ENCODE results near the gene TOGARAM1.

The TOGARAM1 gene

DNA sequence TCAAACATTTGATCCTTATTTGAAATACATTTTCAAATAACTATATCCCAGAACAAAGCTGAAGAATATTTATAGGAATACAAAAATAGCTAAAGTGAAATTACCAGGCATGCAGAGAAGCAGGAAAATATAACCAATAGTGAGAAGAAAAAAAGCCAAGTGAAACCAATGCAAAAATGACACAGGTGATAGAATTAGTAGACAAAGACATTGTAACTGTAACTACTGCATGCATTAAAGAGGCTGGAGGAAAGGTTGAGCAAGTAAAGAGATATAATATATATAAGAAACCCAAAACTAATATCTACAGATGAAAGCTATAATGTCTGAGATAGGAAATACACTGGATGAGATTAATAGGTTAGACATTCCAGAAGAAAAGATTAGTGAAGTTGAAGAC, 72.7 kb downstream of the TOGARAM1 start:
- Histone ChIP-seq H3K36me3 (ENCODE audit: control insufficient read depth in 2 of 2, insufficient read depth in 2 of 2, low read length in 2 of 2) (peaks cover 21 to 31% of the 10 kb centered on the region in 2 donors), H3K27me3 (ENCODE audit: control insufficient read depth in 2 of 2, insufficient read depth in 2 of 2, low read length in 2 of 2) (no peaks in the 10 kb centered on the region), H3K9me3 (ENCODE audit: control insufficient read depth in 2 of 2, low read length in 2 of 2) (no peaks in the 10 kb centered on the region), H3K4me3 (ENCODE audit: low read length in 2 of 2) (no peak overlapping the region), H3K4me1 (ENCODE audit: control insufficient read depth in 2 of 2, insufficient read depth in 2 of 2, low read length in 2 of 2) (no peaks in the 10 kb centered on the region), H3K9ac (ENCODE audit: low read depth in 1 of 2, low read length in 2 of 2) (no peak overlapping the region), H3K27ac (ENCODE audit: low read depth in 2 of 2, low read length in 2 of 2) (no peak overlapping the region)

DNA sequence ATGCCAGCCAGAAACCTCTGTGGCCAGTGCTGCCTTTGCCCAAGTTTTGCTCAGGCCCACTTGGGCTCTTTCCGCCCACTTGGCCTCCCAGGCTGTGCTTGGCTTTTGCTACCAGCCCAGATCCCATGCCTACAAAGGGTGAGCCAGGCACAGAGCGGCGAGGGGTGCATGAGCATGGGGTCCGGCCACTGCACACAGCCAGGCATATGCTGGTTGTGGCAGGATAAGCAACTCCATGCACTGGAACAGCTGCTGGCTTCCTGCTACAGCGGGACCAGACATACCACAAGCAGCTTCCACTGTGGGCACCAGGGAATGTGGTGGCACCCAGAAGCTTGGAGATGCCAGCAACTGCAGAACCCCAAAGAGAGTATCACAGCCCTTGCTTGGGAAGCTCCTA, 76.3 kb downstream of the TOGARAM1 start:
- peaks cover 18 to 22% of the 10 kb centered on the region in 2 donors for H3K36me3 ChIP-seq (ENCODE audit: control insufficient read depth in 2 of 2, insufficient read depth in 2 of 2, low read length in 2 of 2)
- H3K27me3 ChIP-seq (ENCODE audit: control insufficient read depth in 2 of 2, insufficient read depth in 2 of 2, low read length in 2 of 2) = no peaks in the 10 kb centered on the region
- H3K9me3 ChIP-seq (ENCODE audit: control insufficient read depth in 2 of 2, low read length in 2 of 2) = no peaks in the 10 kb centered on the region
- no peak overlapping the region for H3K9ac ChIP-seq (ENCODE audit: low read depth in 1 of 2, low read length in 2 of 2)
- no peak overlapping the region for H3K27ac ChIP-seq (ENCODE audit: low read depth in 2 of 2, low read length in 2 of 2)
- no peak overlapping the region for H3K4me3 ChIP-seq (ENCODE audit: low read length in 2 of 2)
- H3K4me1 ChIP-seq (ENCODE audit: control insufficient read depth in 2 of 2, insufficient read depth in 2 of 2, low read length in 2 of 2) = no peaks in the 10 kb centered on the region

DNA sequence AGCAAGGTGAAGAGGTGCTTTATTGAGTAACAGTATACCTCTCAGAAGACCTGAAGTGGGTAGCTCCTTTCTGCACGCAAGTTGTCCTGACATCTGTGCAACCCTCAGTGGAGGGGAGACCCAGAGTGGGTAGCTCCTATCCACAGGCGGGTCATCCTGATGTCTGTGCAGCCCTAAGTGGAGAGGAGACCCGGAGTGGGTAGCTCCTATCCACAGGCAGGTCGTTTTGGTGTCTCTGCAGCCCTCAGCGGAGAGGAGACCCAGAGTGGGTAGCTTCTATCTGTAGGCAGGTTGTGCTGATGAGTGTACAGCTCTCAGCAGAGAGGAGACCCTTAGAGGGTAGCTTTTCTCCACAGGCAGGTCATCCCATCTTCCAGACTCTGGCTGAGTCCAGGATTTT, 76.9 kb downstream of the TOGARAM1 start:
- no peaks in the 10 kb centered on the region for H3K4me1 ChIP-seq (ENCODE audit: control insufficient read depth in 2 of 2, insufficient read depth in 2 of 2, low read length in 2 of 2)
- peaks cover 17 to 18% of the 10 kb centered on the region in 2 donors for H3K36me3 ChIP-seq (ENCODE audit: control insufficient read depth in 2 of 2, insufficient read depth in 2 of 2, low read length in 2 of 2)
- H3K27ac ChIP-seq (ENCODE audit: low read depth in 2 of 2, low read length in 2 of 2) = no peak overlapping the region
- H3K4me3 ChIP-seq (ENCODE audit: low read length in 2 of 2) = no peak overlapping the region
- no peaks in the 10 kb centered on the region for H3K9me3 ChIP-seq (ENCODE audit: control insufficient read depth in 2 of 2, low read length in 2 of 2)
- H3K9ac ChIP-seq (ENCODE audit: low read depth in 1 of 2, low read length in 2 of 2) = no peak overlapping the region
- no peaks in the 10 kb centered on the region for H3K27me3 ChIP-seq (ENCODE audit: control insufficient read depth in 2 of 2, insufficient read depth in 2 of 2, low read length in 2 of 2)

DNA sequence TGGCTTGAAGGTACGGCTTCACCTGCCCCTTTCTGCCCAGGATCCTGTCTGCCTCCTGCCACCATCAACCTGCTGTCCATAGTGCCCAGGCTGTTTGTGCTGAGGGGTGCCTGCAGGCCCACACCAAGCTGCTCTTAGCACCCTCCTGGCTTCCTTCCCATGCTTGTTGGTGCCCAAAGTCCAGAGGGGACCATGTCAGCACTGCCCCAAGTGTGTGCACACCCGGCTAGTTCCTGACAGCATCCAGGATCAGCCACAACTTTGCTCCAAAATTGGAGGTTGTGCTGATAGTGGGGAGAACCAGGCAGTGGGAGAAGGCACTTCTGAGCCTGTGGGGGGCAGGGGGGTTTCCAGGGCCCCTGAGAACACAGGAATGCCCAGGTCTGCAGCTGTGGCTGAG, 77.4 kb downstream of the TOGARAM1 start:
- Histone ChIP-seq H3K9me3 (ENCODE audit: control insufficient read depth in 2 of 2, low read length in 2 of 2) (no peaks in the 10 kb centered on the region), H3K27ac (ENCODE audit: low read depth in 2 of 2, low read length in 2 of 2) (no peak overlapping the region), H3K36me3 (ENCODE audit: control insufficient read depth in 2 of 2, insufficient read depth in 2 of 2, low read length in 2 of 2) (peaks cover 15 to 18% of the 10 kb centered on the region in 2 donors), H3K4me3 (ENCODE audit: low read length in 2 of 2) (no peak overlapping the region), H3K27me3 (ENCODE audit: control insufficient read depth in 2 of 2, insufficient read depth in 2 of 2, low read length in 2 of 2) (no peaks in the 10 kb centered on the region), H3K4me1 (ENCODE audit: control insufficient read depth in 2 of 2, insufficient read depth in 2 of 2, low read length in 2 of 2) (no peaks in the 10 kb centered on the region), H3K9ac (ENCODE audit: low read depth in 1 of 2, low read length in 2 of 2) (no peak overlapping the region)

DNA sequence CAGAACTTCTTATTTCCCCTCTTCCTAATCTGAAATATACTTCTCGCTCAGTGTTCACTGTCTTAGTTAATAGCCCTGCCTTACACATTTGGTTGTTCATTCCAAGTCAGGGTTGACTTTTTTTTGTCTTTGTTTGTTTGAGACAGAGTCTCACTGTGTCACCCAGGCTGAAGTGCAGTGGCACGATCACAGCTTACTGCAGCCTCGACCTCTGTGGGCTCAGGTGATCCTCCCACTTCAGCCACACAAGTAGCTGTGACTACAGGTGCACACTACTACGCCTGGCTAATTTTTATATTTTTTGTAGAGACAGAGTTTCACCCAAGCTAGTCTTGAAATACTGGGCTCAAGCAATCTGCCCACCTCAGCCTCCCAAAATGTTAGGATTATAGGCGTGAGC, 79.7 kb downstream of the TOGARAM1 start:
- Histone ChIP-seq H3K4me3 (ENCODE audit: low read length in 2 of 2) (no peak overlapping the region), H3K9ac (ENCODE audit: low read depth in 1 of 2, low read length in 2 of 2) (no peak overlapping the region), H3K27ac (ENCODE audit: low read depth in 2 of 2, low read length in 2 of 2) (no peak overlapping the region), H3K36me3 (ENCODE audit: control insufficient read depth in 2 of 2, insufficient read depth in 2 of 2, low read length in 2 of 2) (peaks cover 18 to 22% of the 10 kb centered on the region in 2 donors), H3K27me3 (ENCODE audit: control insufficient read depth in 2 of 2, insufficient read depth in 2 of 2, low read length in 2 of 2) (no peaks in the 10 kb centered on the region), H3K9me3 (ENCODE audit: control insufficient read depth in 2 of 2, low read length in 2 of 2) (no peaks in the 10 kb centered on the region), H3K4me1 (ENCODE audit: control insufficient read depth in 2 of 2, insufficient read depth in 2 of 2, low read length in 2 of 2) (no peaks in the 10 kb centered on the region)

DNA sequence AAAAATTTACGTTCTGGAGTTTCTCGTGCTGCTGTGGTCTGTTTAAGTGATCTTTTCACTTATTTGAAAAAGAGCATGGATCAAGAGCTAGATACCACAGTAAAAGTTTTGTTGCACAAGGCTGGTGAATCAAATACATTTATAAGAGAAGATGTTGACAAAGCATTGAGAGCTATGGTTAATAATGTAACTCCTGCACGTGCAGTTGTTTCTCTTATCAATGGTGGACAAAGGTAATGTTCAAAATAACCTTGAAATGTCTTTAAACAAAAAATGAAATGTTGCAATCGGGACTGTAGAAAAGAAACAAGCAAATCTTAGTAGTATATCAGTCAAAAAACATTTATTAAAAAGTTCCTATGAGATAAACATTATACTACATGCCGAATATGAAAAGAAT, 82.6 kb downstream of the TOGARAM1 start:
- peaks cover 5 to 10% of the 10 kb centered on the region in 2 donors for H3K36me3 ChIP-seq (ENCODE audit: control insufficient read depth in 2 of 2, insufficient read depth in 2 of 2, low read length in 2 of 2)
- H3K9ac ChIP-seq (ENCODE audit: low read depth in 1 of 2, low read length in 2 of 2) = no peak overlapping the region
- H3K27me3 ChIP-seq (ENCODE audit: control insufficient read depth in 2 of 2, insufficient read depth in 2 of 2, low read length in 2 of 2) = no peaks in the 10 kb centered on the region
- H3K9me3 ChIP-seq (ENCODE audit: control insufficient read depth in 2 of 2, low read length in 2 of 2) = no peaks in the 10 kb centered on the region
- H3K4me3 ChIP-seq (ENCODE audit: low read length in 2 of 2) = no peak overlapping the region
- H3K4me1 ChIP-seq (ENCODE audit: control insufficient read depth in 2 of 2, insufficient read depth in 2 of 2, low read length in 2 of 2) = no peaks in the 10 kb centered on the region
- no peak overlapping the region for H3K27ac ChIP-seq (ENCODE audit: low read depth in 2 of 2, low read length in 2 of 2)

DNA sequence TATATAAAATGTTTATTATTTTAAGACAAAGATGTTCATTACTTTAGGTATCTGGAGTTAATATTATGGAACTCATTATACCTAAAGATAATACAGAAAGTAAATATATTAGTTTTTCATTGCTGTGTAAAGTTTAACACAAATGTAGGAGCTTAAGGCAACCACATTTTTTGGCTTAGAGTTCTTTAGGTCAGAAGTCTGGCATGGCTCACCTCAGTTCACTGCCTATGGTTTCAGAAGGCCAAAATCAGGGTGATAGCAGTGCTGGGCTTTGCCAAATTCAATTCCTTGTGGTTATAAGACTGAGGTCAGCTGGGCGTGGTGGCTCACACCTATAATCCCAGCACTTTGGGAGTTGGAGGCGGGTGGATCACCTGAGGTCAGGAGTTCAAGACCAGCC, 86.4 kb downstream of the TOGARAM1 start:
- Histone ChIP-seq H3K36me3 (ENCODE audit: control insufficient read depth in 2 of 2, insufficient read depth in 2 of 2, low read length in 2 of 2) (peaks cover 6 to 12% of the 10 kb centered on the region in 2 donors), H3K9ac (ENCODE audit: low read depth in 1 of 2, low read length in 2 of 2) (no peak overlapping the region), H3K27me3 (ENCODE audit: control insufficient read depth in 2 of 2, insufficient read depth in 2 of 2, low read length in 2 of 2) (no peaks in the 10 kb centered on the region), H3K4me1 (ENCODE audit: control insufficient read depth in 2 of 2, insufficient read depth in 2 of 2, low read length in 2 of 2) (no peaks in the 10 kb centered on the region), H3K9me3 (ENCODE audit: control insufficient read depth in 2 of 2, low read length in 2 of 2) (no peaks in the 10 kb centered on the region), H3K4me3 (ENCODE audit: low read length in 2 of 2) (no peak overlapping the region), H3K27ac (ENCODE audit: low read depth in 2 of 2, low read length in 2 of 2) (no peak overlapping the region)

DNA sequence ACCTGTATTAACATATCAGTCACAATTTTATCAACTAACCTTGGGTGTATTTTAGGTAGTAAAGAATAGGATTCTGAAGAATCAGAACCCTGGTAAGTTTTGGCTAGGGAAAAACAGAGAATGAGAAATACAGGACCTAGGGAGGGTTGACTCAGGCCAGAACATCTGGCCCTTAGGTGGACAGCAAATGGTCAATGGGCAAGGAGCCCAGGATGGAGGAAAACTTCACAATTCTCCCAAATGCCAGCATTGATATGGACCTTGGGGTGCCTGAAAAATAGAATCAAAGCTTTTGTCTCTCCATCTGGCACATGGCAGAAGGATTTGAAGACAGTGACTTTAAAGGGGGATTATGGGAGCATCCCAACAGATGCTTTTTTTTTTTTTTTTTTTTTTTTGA, 89.2 kb downstream of the TOGARAM1 start:
- Histone ChIP-seq H3K4me1 (ENCODE audit: control insufficient read depth in 2 of 2, insufficient read depth in 2 of 2, low read length in 2 of 2) (no peaks in the 10 kb centered on the region), H3K9me3 (ENCODE audit: control insufficient read depth in 2 of 2, low read length in 2 of 2) (no peaks in the 10 kb centered on the region), H3K9ac (ENCODE audit: low read depth in 1 of 2, low read length in 2 of 2) (no peak overlapping the region), H3K27me3 (ENCODE audit: control insufficient read depth in 2 of 2, insufficient read depth in 2 of 2, low read length in 2 of 2) (no peaks in the 10 kb centered on the region), H3K36me3 (ENCODE audit: control insufficient read depth in 2 of 2, insufficient read depth in 2 of 2, low read length in 2 of 2) (peaks cover 12 to 13% of the 10 kb centered on the region in 2 donors), H3K4me3 (ENCODE audit: low read length in 2 of 2) (no peak overlapping the region), H3K27ac (ENCODE audit: low read depth in 2 of 2, low read length in 2 of 2) (no peak overlapping the region)

DNA sequence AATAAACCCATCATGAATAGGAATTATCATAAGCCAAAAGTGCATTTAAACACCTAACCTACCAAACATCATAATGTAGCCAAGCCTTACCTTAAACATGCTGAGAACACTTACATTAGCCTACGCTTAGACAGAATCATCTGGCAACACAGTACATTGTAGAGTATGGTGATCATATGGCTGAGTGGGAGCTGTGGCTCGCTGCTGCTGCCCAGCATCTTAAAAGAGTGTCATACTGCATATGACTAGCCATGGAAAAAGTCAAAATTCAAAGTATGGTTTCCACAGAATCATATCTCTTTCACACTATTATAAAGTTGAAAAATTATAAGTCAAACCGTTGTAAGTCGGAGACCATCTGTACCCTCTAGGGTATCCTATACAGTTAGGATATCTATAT, 89.9 kb downstream of the TOGARAM1 start:
- no peaks in the 10 kb centered on the region for H3K9me3 ChIP-seq (ENCODE audit: control insufficient read depth in 2 of 2, low read length in 2 of 2)
- peaks cover 6 to 10% of the 10 kb centered on the region in 2 donors for H3K36me3 ChIP-seq (ENCODE audit: control insufficient read depth in 2 of 2, insufficient read depth in 2 of 2, low read length in 2 of 2)
- H3K9ac ChIP-seq (ENCODE audit: low read depth in 1 of 2, low read length in 2 of 2) = no peak overlapping the region
- H3K27ac ChIP-seq (ENCODE audit: low read depth in 2 of 2, low read length in 2 of 2) = no peak overlapping the region
- no peak overlapping the region for H3K4me3 ChIP-seq (ENCODE audit: low read length in 2 of 2)
- H3K4me1 ChIP-seq (ENCODE audit: control insufficient read depth in 2 of 2, insufficient read depth in 2 of 2, low read length in 2 of 2) = no peaks in the 10 kb centered on the region
- no peaks in the 10 kb centered on the region for H3K27me3 ChIP-seq (ENCODE audit: control insufficient read depth in 2 of 2, insufficient read depth in 2 of 2, low read length in 2 of 2)

DNA sequence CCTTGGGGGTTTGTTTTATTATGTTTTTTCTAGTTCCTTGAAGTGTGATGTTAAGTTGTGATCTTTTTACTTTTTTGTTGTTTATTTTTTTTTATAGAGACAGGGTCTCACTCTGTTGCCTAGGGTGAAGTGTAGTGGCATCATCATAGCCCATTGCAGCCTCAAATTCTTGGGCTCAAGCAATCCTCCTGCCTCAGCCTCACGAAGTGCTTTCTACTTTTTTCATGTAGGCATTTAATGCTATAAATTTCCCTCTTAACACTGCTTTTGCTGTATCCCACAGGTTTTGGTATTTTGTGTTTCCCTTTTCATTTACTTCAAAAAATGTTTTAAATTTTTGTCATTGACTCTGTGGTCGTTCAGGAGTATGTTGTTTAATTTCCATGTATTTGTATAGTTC, 95.4 kb downstream of the TOGARAM1 start:
- Histone ChIP-seq H3K36me3 (ENCODE audit: control insufficient read depth in 2 of 2, insufficient read depth in 2 of 2, low read length in 2 of 2) (peaks cover 3 to 6% of the 10 kb centered on the region in 2 donors), H3K27ac (ENCODE audit: low read depth in 2 of 2, low read length in 2 of 2) (no peak overlapping the region), H3K4me1 (ENCODE audit: control insufficient read depth in 2 of 2, insufficient read depth in 2 of 2, low read length in 2 of 2) (no peaks in the 10 kb centered on the region), H3K27me3 (ENCODE audit: control insufficient read depth in 2 of 2, insufficient read depth in 2 of 2, low read length in 2 of 2) (no peaks in the 10 kb centered on the region), H3K9me3 (ENCODE audit: control insufficient read depth in 2 of 2, low read length in 2 of 2) (no peaks in the 10 kb centered on the region), H3K4me3 (ENCODE audit: low read length in 2 of 2) (no peak overlapping the region), H3K9ac (ENCODE audit: low read depth in 1 of 2, low read length in 2 of 2) (no peak overlapping the region)

DNA sequence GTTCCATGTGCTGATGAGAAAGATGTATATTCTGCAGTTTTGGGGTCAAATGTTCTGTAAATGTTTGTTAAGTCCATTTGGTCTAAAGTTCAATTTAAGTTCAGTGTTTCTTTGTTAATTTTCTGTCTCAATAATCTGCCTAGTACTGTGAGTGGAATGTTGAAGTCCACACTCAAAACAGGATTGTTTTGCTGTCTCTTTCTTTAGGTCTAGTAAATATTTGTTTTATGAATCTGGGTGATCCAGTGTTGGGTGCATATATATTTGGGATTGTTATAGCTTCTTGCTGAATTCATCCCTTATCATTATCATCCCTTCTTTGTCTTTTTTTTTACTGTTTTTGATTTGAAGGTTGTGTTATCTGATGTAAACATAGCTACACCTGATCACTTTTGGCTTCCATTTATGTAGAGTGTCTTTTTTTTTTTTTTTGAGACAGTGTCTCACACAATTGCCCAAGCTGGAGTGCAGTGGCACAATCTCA, 95.9 kb downstream of the TOGARAM1 start:
- Histone ChIP-seq H3K27ac (ENCODE audit: low read depth in 2 of 2, low read length in 2 of 2) (no peak overlapping the region), H3K36me3 (ENCODE audit: control insufficient read depth in 2 of 2, insufficient read depth in 2 of 2, low read length in 2 of 2) (peaks cover 3 to 6% of the 10 kb centered on the region in 2 donors), H3K4me3 (ENCODE audit: low read length in 2 of 2) (no peak overlapping the region), H3K9ac (ENCODE audit: low read depth in 1 of 2, low read length in 2 of 2) (no peak overlapping the region), H3K4me1 (ENCODE audit: control insufficient read depth in 2 of 2, insufficient read depth in 2 of 2, low read length in 2 of 2) (no peaks in the 10 kb centered on the region), H3K27me3 (ENCODE audit: control insufficient read depth in 2 of 2, insufficient read depth in 2 of 2, low read length in 2 of 2) (no peaks in the 10 kb centered on the region), H3K9me3 (ENCODE audit: control insufficient read depth in 2 of 2, low read length in 2 of 2) (no peaks in the 10 kb centered on the region)
